ENCODE data around the gene SLC9C2. TPM values are rescaled to one million over a fixed set of nuclear protein-coding genes. Genes with fewer than 3 reads are reported as not detected.
"Not testable (repeated sequence)": the region's sequence is repeated elsewhere in the genome, so short reads cannot be mapped to it uniquely, and the experiment has no call there.

The SLC9C2 gene
- polyA plus RNA-seq, 1 of the 3 experiments (the other 2 are of a cell fraction): not detected

- H3K9me3 ChIP-seq; H3K27me3 ChIP-seq (ENCODE audit: insufficient read depth); CTCF ChIA-PET; H3K4me1 ChIP-seq (ENCODE audit: control insufficient read depth in 1 of 2, insufficient read depth in 2 of 2, low read depth in 1 of 2, low read length in 1 of 2); H3K4me3 ChIP-seq (ENCODE audit: low read depth in 2 of 2, low read length in 1 of 2); H3K79me2 ChIP-seq (ENCODE audit: insufficient read depth); H3K9me2 ChIP-seq; POLR2A ChIA-PET; H3K36me3 ChIP-seq (replicated peaks in 1 of 2; ENCODE audit: control insufficient read depth in 1 of 2, insufficient read depth in 2 of 2, low read length in 1 of 2); H4K20me1 ChIP-seq (ENCODE audit: insufficient read depth); H3K9ac ChIP-seq; H3K4me2 ChIP-seq; DNase-seq: not testable (repeated sequence)
- Histone ChIP-seq H3F3A (replicated peaks; ENCODE audit: insufficient read depth) (peaks cover 14% of the 10 kb centered on the region), H2AFZ (ENCODE audit: low read depth) (0 out of 2 replicates have a peak overlapping the region, but pooled peaks have one; percentile 35), H3K27ac (ENCODE audit: low read depth in 2 of 2, low read length in 1 of 2) (peak overlapping the region in 1 of 2 experiments; percentile 58; a peak in 2 of 4 replicates)
- WGBS (ENCODE audit: low lambda C conversion rate): 82% methylated on average over 5 of the region's 5 CpGs
Observed at GRCh38 chr1:173591138-173591537, 11.7 kb downstream of the SLC9C2 start.

GRCh38 chr1:173590557-173590956, 12.3 kb downstream of the SLC9C2 start:
- ChIA-PET POLR2A (no interaction called here), CTCF (no interaction called here)
- Histone ChIP-seq H3K9me2 (no peaks in the 10 kb centered on the region), H3K4me1 (ENCODE audit: control insufficient read depth in 1 of 2, insufficient read depth in 2 of 2, low read depth in 1 of 2, low read length in 1 of 2) (no peaks in the 10 kb centered on the region), H3K36me3 (replicated peaks in 1 of 2; ENCODE audit: control insufficient read depth in 1 of 2, insufficient read depth in 2 of 2, low read length in 1 of 2) (no peaks in the 10 kb centered on the region), H3F3A (replicated peaks; ENCODE audit: insufficient read depth) (peaks cover 14% of the 10 kb centered on the region), H3K4me2 (no peak overlapping the region), H2AFZ (ENCODE audit: low read depth) (0 out of 2 replicates have a peak overlapping the region, but pooled peaks have one; percentile 35), H3K27me3 (ENCODE audit: insufficient read depth) (no peaks in the 10 kb centered on the region), H3K27ac (ENCODE audit: low read depth in 2 of 2, low read length in 1 of 2) (peak overlapping the region in 1 of 2 experiments; percentile 58; a peak in 2 of 4 replicates), H3K9ac (no peak overlapping the region), H3K9me3 (no peaks in the 10 kb centered on the region), H4K20me1 (ENCODE audit: insufficient read depth) (no peaks in the 10 kb centered on the region), H3K79me2 (ENCODE audit: insufficient read depth) (no peaks in the 10 kb centered on the region), H3K4me3 (ENCODE audit: low read depth in 2 of 2, low read length in 1 of 2) (no peak overlapping the region)
- DNase-seq: no peak
- WGBS (ENCODE audit: low lambda C conversion rate): 0% methylated on average over 1 of the region's 1 CpG
- TF ChIP-seq EP300 (IDR thresholded peaks at IDR 0.05; ENCODE audit: borderline replicate concordance in 1 of 2, low read depth in 1 of 2, low read length in 1 of 2) (peak in 1 of 2 experiments; percentile 75; a peak in 1 of 4 replicates), FOSL2 (IDR thresholded peaks at IDR 0.05; ENCODE audit: borderline replicate concordance, low read depth) (peak; percentile 84; the same call in 1 of the 2 replicates), RFX5 (IDR thresholded peaks at IDR 0.05; ENCODE audit: low read length) (no peak), JUND (IDR thresholded peaks at IDR 0.05) (peak; percentile 90), TCF12 (IDR thresholded peaks at IDR 0.05) (peak; percentile 73), TEAD4 (IDR thresholded peaks at IDR 0.05; ENCODE audit: borderline replicate concordance, insufficient read depth) (peak; percentile 40; the same call in 1 of the 2 replicates), NFIC (IDR thresholded peaks at IDR 0.05; ENCODE audit: borderline replicate concordance) (peak; percentile 89), YY1 (IDR thresholded peaks at IDR 0.05; ENCODE audit: low read depth) (no peak)
- TF ChIP-seq, protein P1, sequence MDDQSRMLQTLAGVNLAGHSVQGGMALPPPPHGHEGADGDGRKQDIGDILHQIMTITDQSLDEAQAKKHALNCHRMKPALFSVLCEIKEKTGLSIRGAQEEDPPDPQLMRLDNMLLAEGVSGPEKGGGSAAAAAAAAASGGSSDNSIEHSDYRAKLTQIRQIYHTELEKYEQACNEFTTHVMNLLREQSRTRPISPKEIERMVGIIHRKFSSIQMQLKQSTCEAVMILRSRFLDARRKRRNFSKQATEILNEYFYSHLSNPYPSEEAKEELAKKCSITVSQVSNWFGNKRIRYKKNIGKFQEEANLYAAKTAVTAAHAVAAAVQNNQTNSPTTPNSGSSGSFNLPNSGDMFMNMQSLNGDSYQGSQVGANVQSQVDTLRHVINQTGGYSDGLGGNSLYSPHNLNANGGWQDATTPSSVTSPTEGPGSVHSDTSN (IDR thresholded peaks at IDR 0.05): peak; percentile 59

DNA sequence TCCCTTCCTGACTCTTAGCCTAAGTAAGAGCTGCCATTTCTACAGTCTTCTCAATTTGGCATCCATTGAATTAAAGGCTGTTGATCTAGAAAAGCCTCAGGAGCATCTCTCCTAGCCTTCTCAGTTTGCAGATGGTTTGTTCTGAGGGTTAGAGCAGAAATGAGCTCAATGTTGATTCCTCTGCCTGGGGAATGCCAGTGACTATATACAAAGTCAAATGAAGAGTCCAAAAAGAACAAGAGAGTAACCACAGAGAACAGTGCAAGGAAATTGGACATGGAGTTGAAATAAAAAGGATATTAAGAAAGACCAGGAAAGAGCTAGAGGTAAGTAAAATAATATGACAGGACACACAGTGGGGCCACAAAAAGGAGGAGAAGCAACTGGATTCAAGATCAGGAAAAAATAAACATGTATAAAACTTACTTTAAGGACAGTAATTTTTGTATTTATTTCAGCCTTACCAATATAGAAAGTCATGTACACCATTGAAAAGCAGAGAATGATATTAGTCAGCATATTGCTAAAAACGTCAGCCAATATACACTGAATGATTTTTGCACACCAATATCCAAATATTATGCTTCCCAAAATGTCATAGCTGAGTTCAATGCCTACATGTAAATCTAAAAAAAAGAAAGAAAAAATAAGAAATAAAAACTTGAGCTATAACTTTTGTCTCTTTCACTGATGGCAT, 21.3 kb downstream of the SLC9C2 start:
- no peaks in the 10 kb centered on the region for H3K9me2 ChIP-seq
- H3K9ac ChIP-seq: no peak overlapping the region
- H3K36me3 ChIP-seq (replicated peaks in 1 of 2; ENCODE audit: control insufficient read depth in 1 of 2, insufficient read depth in 2 of 2, low read length in 1 of 2): no peaks in the 10 kb centered on the region
- WGBS (ENCODE audit: low lambda C conversion rate): 24% methylated on average over 1 of the region's 1 CpG
- H3K79me2 ChIP-seq (ENCODE audit: insufficient read depth): no peaks in the 10 kb centered on the region
- CTCF ChIA-PET: interaction anchor here (0.5 kb wide), 1 partner anchor 240 kb away, joined by 3 read pairs; no protein-coding TSS in a partner anchor
- no peak for DNase-seq
- H3K27me3 ChIP-seq (ENCODE audit: insufficient read depth): no peaks in the 10 kb centered on the region
- no peaks in the 10 kb centered on the region for H3K9me3 ChIP-seq
- no peaks in the 10 kb centered on the region for H3F3A ChIP-seq (replicated peaks; ENCODE audit: insufficient read depth)
- no peaks in the 10 kb centered on the region for H4K20me1 ChIP-seq (ENCODE audit: insufficient read depth)
- H3K4me3 ChIP-seq (ENCODE audit: low read depth in 2 of 2, low read length in 1 of 2): no peak overlapping the region
- H3K4me2 ChIP-seq: no peak overlapping the region
- H3K27ac ChIP-seq (ENCODE audit: low read depth in 2 of 2, low read length in 1 of 2): no peak overlapping the region
- H2AFZ ChIP-seq (ENCODE audit: low read depth): no peak overlapping the region
- POLR2A ChIA-PET: no interaction called here
- peaks cover 0 to 2% of the 10 kb centered on the region in 2 experiments; a peak in 1 of 4 replicates for H3K4me1 ChIP-seq (ENCODE audit: control insufficient read depth in 1 of 2, insufficient read depth in 2 of 2, low read depth in 1 of 2, low read length in 1 of 2)
- no peak for TF ChIP-seq RXRA (IDR thresholded peaks at IDR 0.05; ENCODE audit: borderline replicate concordance, low read depth)
- no peak for TF ChIP-seq GABPA (IDR thresholded peaks at IDR 0.05; ENCODE audit: low read depth)
- TF ChIP-seq TEAD4 (IDR thresholded peaks at IDR 0.05; ENCODE audit: borderline replicate concordance, insufficient read depth): no peak
- no peak for TF ChIP-seq TCF12 (IDR thresholded peaks at IDR 0.05)
- no peak for TF ChIP-seq MEF2A (IDR thresholded peaks at IDR 0.05; ENCODE audit: borderline replicate concordance, low read depth)
- no peak for TF ChIP-seq EP300 (IDR thresholded peaks at IDR 0.05; ENCODE audit: borderline replicate concordance in 1 of 2, low read depth in 1 of 2, low read length in 1 of 2)
- TF ChIP-seq POLR2AphosphoS5 (IDR thresholded peaks at IDR 0.05; ENCODE audit: low read depth, low read length): no peak
- TF ChIP-seq USF2 (IDR thresholded peaks at IDR 0.05; ENCODE audit: borderline replicate concordance, low read depth, low read length): no peak
- TF ChIP-seq, protein P2, sequence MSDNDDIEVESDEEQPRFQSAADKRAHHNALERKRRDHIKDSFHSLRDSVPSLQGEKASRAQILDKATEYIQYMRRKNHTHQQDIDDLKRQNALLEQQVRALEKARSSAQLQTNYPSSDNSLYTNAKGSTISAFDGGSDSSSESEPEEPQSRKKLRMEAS (IDR thresholded peaks at IDR 0.05; ENCODE audit: low read depth): no peak
- TF ChIP-seq USF1 (IDR thresholded peaks at IDR 0.05; ENCODE audit: borderline replicate concordance, low read depth): no peak
- no peak for TF ChIP-seq IRF3 (IDR thresholded peaks at IDR 0.05; ENCODE audit: low read depth, low read length)
- no peak for TF ChIP-seq YY1 (IDR thresholded peaks at IDR 0.05; ENCODE audit: low read depth)

Measured in SK-N-SH (cell line).